Right lobe of liver (tissue), 4 donors: ENCODE data around the gene USP48.

Source experiments
- POLR2A ChIP-seq: fragments of 450-650 bp; IDR thresholded peaks from one replicate; pipeline ENCODE4 v1.6.1; 2017; ENCODE audit warnings: antibody characterized with exemption, mild to moderate bottlenecking
- TF ChIP-seq, protein P1 (sequence below), 4 donors: fragments of 200-600 bp in 3 of 4; fragments of 450-650 bp in 1 of 4; IDR thresholded peaks; one replicate each; pipeline versions ENCODE4 v1.5.1 to v1.8.0; 2016 to 2022; ENCODE audit warnings: antibody characterized with exemption in 4 of 4, mild to moderate bottlenecking in 2 of 4
- donor health status: DM: no; HTN: no; CAD: no.
- donor health status: DM: no; HTN: no; CAD: no.
- donor health status: DM: no; HTN: yes; CAD: no.

DNA sequence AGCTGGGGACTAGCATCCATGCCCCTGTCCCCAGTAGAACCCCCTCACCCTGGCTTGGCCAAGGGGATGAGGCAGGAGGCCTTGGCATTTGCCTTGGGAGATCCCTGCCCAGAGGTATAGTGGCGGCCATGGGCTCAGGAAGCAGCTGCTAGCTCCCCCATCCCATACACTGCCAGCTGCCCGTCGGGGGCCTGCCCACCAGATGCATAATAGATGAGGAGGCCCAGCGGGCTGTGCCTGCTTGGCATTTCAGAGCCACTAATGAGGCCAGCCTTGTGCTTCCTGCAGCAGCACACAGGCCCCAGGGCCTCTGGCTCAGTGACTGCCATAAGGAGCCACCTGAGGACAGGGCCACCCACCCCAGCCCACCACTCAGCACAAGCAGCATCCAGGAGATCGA is 137.4 kb downstream of the USP48 start:
- TF ChIP-seq, protein P1, sequence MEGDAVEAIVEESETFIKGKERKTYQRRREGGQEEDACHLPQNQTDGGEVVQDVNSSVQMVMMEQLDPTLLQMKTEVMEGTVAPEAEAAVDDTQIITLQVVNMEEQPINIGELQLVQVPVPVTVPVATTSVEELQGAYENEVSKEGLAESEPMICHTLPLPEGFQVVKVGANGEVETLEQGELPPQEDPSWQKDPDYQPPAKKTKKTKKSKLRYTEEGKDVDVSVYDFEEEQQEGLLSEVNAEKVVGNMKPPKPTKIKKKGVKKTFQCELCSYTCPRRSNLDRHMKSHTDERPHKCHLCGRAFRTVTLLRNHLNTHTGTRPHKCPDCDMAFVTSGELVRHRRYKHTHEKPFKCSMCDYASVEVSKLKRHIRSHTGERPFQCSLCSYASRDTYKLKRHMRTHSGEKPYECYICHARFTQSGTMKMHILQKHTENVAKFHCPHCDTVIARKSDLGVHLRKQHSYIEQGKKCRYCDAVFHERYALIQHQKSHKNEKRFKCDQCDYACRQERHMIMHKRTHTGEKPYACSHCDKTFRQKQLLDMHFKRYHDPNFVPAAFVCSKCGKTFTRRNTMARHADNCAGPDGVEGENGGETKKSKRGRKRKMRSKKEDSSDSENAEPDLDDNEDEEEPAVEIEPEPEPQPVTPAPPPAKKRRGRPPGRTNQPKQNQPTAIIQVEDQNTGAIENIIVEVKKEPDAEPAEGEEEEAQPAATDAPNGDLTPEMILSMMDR (IDR thresholded peaks at IDR 0.05) = no peak
- no peak for TF ChIP-seq POLR2A
